SK-N-SH treated with all-trans-retinoic acid at 6 μM for 48 hours (cell line): ENCODE measurements around the gene DYSF.

ENCODE experiments used
- ATAC-seq: fragments of 200-7000 bp; cut with Tn5 transposase; 3 replicates; pipeline ENCODE4 v1.9.1; 2020; ENCODE audit warnings: mild to moderate bottlenecking, moderate library complexity
- BACH2 ChIP-seq: fragments of 250-450 bp; sonication (Bioruptor Pico); IDR thresholded peaks from 2 replicates; pipeline ENCODE4 v1.9.0; 2021; ENCODE audit warnings: mild to moderate bottlenecking, borderline replicate concordance
- CSDC2 ChIP-seq: fragments of 250-450 bp; sonication (Bioruptor Pico); IDR thresholded peaks from 2 replicates; pipeline ENCODE4 v1.5.0; 2020; ENCODE audit warnings: mild to moderate bottlenecking, moderate library complexity
- ESRRG ChIP-seq: fragments of 250-450 bp; sonication (Bioruptor Pico); IDR thresholded peaks from 2 replicates; pipeline ENCODE4 v1.6.1; 2021; ENCODE audit warnings: mild to moderate bottlenecking
- ISL1 ChIP-seq: fragments of 250-450 bp; sonication (Bioruptor Pico); IDR thresholded peaks from 2 replicates; pipeline ENCODE4 v2.1.2; 2022; ENCODE audit warnings: mild to moderate bottlenecking, moderate library complexity
- OSR1 ChIP-seq: fragments of 250-450 bp; sonication (Bioruptor Pico); IDR thresholded peaks from 2 replicates; pipeline ENCODE4 v1.8.0; 2022; ENCODE audit warnings: moderate library complexity, mild to moderate bottlenecking, inconsistent platforms
- PPARA ChIP-seq: fragments of 250-450 bp; sonication (Bioruptor Pico); IDR thresholded peaks from 2 replicates; pipeline ENCODE4 v1.5.0; 2020; ENCODE audit warnings: mild to moderate bottlenecking, borderline replicate concordance
- RARB ChIP-seq: fragments of 250-450 bp; sonication (Bioruptor Pico); IDR thresholded peaks from 2 replicates; pipeline ENCODE4 v1.8.0; 2021; ENCODE audit warnings: mild to moderate bottlenecking, moderate library complexity
- SNAI2 ChIP-seq: fragments of 250-450 bp; sonication (Bioruptor Pico); IDR thresholded peaks from 2 replicates; pipeline ENCODE4 v1.5.0; 2020; ENCODE audit warnings: mild to moderate bottlenecking, moderate library complexity
- TCF4 ChIP-seq: fragments of 250-450 bp; sonication (Bioruptor Pico); IDR thresholded peaks from 2 replicates; pipeline ENCODE4 v1.8.0; 2021; ENCODE audit warnings: mild to moderate bottlenecking, moderate library complexity, borderline replicate concordance
- TOX ChIP-seq: fragments of 250-450 bp; sonication (Bioruptor Pico); IDR thresholded peaks from 2 replicates; pipeline ENCODE4 v1.8.0; 2021; ENCODE audit warnings: mild to moderate bottlenecking, moderate library complexity, borderline replicate concordance
- ZC3H10 ChIP-seq: fragments of 250-450 bp; sonication (Bioruptor Pico); IDR thresholded peaks from 2 replicates; pipeline ENCODE4 v1.5.1; 2021; ENCODE audit warnings: mild to moderate bottlenecking, moderate library complexity
- ZFP3 ChIP-seq: fragments of 250-450 bp; sonication (Bioruptor Pico); IDR thresholded peaks from 2 replicates; pipeline ENCODE4 v1.5.0; 2020; ENCODE audit warnings: mild to moderate bottlenecking, moderate library complexity
- ZFP30 ChIP-seq: fragments of 450-650 bp; formaldehyde crosslinking; IDR thresholded peaks from 2 replicates; pipeline ENCODE4 v1.5.0; 2022; ENCODE audit warnings: mild to moderate bottlenecking, moderate library complexity
- ZNF565 ChIP-seq: fragments of 450-650 bp; formaldehyde crosslinking; conservative IDR thresholded peaks from 2 replicates; pipeline ENCODE4 v1.5.0; 2020; ENCODE audit warnings: low read depth, mild to moderate bottlenecking, moderate library complexity
- ZNF70 ChIP-seq: fragments of 450-650 bp; formaldehyde crosslinking; IDR thresholded peaks from 2 replicates; pipeline ENCODE4 v1.5.0; 2020; ENCODE audit warnings: mild to moderate bottlenecking, moderate library complexity
- ZNF8 ChIP-seq: fragments of 450-650 bp; formaldehyde crosslinking; IDR thresholded peaks from 2 replicates; pipeline ENCODE4 v1.5.0; 2020; ENCODE audit warnings: mild to moderate bottlenecking, moderate library complexity
- TF ChIP-seq, protein P1 (sequence below): fragments of 250-450 bp; sonication (Bioruptor Pico); IDR thresholded peaks from 2 replicates; pipeline ENCODE4 v1.5.0; 2020; ENCODE audit warnings: mild to moderate bottlenecking, moderate library complexity
- TF ChIP-seq, protein P2 (sequence below): fragments of 250-450 bp; sonication (Bioruptor Pico); IDR thresholded peaks from 2 replicates; pipeline ENCODE4 v1.5.1; 2020; ENCODE audit warnings: low read depth, mild to moderate bottlenecking, moderate library complexity
- TF ChIP-seq, protein P3 (sequence below): fragments of 250-450 bp; sonication (Bioruptor Pico); IDR thresholded peaks from 2 replicates; pipeline ENCODE4 v1.5.1; 2021; ENCODE audit warnings: mild to moderate bottlenecking, moderate library complexity
- TF ChIP-seq, protein P4 (sequence below): fragments of 250-450 bp; sonication (Bioruptor Pico); IDR thresholded peaks from 2 replicates; pipeline ENCODE4 v1.8.0; 2021; ENCODE audit warnings: low read depth, mild to moderate bottlenecking, moderate library complexity, borderline replicate concordance

DYSF gene

DNA sequence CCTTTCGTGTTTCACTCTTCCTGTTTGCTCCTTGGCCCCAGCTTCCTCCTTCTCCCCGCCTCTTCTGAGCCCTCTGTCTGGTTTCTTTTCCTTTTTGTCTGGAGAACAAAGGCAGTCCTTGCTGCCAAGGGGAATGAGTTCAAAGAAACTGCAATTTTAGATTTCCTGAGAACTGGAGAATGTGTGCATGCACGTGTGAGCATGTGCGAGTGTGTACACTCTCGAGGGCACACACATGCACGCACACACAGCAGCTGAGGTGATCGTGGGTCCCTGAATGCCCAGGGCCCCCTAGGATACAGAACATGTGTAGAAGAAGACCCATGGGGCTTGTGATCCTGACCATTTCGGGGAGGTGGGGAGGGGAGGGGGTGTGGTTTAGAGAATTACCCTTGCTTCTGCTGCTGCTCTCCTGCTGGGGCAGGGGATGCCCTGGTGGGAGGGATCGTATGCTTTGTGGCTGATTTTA, 151.8 kb downstream of the DYSF start:
- TF ChIP-seq PPARA (no peak), CSDC2 (CRISPR knock-in tag) (no peak), ZC3H10 (no peak), RARB (CRISPR knock-in tag) (no peak), TCF4 (CRISPR knock-in tag) (no peak), ZFP30 (no peak), BACH2 (CRISPR knock-in tag) (no peak)
- TF ChIP-seq, protein P1, sequence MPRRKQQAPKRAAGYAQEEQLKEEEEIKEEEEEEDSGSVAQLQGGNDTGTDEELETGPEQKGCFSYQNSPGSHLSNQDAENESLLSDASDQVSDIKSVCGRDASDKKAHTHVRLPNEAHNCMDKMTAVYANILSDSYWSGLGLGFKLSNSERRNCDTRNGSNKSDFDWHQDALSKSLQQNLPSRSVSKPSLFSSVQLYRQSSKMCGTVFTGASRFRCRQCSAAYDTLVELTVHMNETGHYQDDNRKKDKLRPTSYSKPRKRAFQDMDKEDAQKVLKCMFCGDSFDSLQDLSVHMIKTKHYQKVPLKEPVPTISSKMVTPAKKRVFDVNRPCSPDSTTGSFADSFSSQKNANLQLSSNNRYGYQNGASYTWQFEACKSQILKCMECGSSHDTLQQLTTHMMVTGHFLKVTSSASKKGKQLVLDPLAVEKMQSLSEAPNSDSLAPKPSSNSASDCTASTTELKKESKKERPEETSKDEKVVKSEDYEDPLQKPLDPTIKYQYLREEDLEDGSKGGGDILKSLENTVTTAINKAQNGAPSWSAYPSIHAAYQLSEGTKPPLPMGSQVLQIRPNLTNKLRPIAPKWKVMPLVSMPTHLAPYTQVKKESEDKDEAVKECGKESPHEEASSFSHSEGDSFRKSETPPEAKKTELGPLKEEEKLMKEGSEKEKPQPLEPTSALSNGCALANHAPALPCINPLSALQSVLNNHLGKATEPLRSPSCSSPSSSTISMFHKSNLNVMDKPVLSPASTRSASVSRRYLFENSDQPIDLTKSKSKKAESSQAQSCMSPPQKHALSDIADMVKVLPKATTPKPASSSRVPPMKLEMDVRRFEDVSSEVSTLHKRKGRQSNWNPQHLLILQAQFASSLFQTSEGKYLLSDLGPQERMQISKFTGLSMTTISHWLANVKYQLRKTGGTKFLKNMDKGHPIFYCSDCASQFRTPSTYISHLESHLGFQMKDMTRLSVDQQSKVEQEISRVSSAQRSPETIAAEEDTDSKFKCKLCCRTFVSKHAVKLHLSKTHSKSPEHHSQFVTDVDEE (CRISPR knock-in tag): no peak
- no peak for ATAC-seq

DNA sequence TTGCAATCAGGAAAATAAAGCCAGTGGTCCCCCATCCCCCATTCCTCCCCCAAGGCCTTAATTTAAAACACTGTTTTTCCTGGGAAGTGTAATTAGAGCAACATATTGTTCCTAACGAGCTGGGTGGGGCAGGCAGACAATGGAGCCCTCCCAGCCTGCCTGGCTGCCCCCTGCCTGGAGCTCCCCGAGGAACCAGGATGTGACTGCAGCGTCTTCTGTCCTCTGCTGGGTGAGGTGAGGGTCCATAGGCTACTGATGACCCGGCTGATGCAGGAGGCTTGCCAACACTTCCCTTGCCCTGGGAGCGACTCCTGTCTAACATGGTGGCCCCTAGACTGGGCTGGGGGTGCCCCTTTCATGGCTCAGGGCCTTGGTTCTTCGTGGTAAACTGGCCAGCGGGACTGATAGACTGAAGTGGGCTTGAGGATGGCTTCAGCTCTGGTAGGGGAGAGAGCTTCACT, 152.4 kb downstream of the DYSF start:
- TF ChIP-seq PPARA (no peak), ISL1 (CRISPR knock-in tag) (no peak), ZNF70 (CRISPR knock-in tag) (no peak)
- TF ChIP-seq, protein P1 (CRISPR knock-in tag): no peak
- TF ChIP-seq, protein P2, sequence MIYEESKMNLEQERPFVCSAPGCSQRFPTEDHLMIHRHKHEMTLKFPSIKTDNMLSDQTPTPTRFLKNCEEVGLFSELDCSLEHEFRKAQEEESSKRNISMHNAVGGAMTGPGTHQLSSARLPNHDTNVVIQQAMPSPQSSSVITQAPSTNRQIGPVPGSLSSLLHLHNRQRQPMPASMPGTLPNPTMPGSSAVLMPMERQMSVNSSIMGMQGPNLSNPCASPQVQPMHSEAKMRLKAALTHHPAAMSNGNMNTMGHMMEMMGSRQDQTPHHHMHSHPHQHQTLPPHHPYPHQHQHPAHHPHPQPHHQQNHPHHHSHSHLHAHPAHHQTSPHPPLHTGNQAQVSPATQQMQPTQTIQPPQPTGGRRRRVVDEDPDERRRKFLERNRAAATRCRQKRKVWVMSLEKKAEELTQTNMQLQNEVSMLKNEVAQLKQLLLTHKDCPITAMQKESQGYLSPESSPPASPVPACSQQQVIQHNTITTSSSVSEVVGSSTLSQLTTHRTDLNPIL (CRISPR knock-in tag): no peak
- TF ChIP-seq, protein P3, sequence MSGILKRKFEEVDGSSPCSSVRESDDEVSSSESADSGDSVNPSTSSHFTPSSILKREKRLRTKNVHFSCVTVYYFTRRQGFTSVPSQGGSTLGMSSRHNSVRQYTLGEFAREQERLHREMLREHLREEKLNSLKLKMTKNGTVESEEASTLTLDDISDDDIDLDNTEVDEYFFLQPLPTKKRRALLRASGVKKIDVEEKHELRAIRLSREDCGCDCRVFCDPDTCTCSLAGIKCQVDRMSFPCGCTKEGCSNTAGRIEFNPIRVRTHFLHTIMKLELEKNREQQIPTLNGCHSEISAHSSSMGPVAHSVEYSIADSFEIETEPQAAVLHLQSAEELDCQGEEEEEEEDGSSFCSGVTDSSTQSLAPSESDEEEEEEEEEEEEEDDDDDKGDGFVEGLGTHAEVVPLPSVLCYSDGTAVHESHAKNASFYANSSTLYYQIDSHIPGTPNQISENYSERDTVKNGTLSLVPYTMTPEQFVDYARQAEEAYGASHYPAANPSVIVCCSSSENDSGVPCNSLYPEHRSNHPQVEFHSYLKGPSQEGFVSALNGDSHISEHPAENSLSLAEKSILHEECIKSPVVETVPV (CRISPR knock-in tag): no peak
- ATAC-seq: no peak

DNA sequence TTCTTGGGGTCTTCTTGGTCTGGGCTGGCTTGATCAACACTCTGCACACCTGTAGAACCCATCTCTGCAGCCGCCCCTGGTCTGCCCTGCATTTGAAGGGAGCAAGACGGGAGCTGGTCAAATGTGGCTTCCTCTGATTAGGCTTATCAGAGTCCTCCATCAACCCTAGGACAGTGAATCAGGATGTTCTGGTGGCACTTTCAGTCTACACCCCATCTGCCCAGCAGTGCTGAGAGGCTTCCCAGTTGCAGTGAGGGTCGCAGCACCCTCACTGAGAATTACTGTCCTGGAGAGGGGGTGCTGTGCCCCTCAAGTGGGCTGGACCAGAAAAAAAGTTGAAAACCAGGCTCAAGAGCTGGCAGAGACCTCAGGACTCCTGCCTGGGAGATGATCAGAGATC, 152.9 kb downstream of the DYSF start:
- TF ChIP-seq TOX: no peak
- TF ChIP-seq ISL1 (CRISPR knock-in tag): no peak
- no peak for TF ChIP-seq SNAI2 (CRISPR knock-in tag)
- no peak for TF ChIP-seq ESRRG (CRISPR knock-in tag)
- no peak for TF ChIP-seq ZFP30
- TF ChIP-seq BACH2 (CRISPR knock-in tag): no peak
- no peak for TF ChIP-seq TCF4 (CRISPR knock-in tag)
- TF ChIP-seq, protein P3 (CRISPR knock-in tag): no peak
- no peak for TF ChIP-seq ZNF565 (CRISPR knock-in tag)
- TF ChIP-seq OSR1: no peak
- no peak for TF ChIP-seq RARB (CRISPR knock-in tag)
- TF ChIP-seq, protein P1 (CRISPR knock-in tag): no peak
- TF ChIP-seq ZNF8 (CRISPR knock-in tag): no peak
- TF ChIP-seq ZFP3 (CRISPR knock-in tag): no peak
- TF ChIP-seq ZC3H10: no peak
- TF ChIP-seq ZNF70 (CRISPR knock-in tag): no peak
- TF ChIP-seq, protein P4, sequence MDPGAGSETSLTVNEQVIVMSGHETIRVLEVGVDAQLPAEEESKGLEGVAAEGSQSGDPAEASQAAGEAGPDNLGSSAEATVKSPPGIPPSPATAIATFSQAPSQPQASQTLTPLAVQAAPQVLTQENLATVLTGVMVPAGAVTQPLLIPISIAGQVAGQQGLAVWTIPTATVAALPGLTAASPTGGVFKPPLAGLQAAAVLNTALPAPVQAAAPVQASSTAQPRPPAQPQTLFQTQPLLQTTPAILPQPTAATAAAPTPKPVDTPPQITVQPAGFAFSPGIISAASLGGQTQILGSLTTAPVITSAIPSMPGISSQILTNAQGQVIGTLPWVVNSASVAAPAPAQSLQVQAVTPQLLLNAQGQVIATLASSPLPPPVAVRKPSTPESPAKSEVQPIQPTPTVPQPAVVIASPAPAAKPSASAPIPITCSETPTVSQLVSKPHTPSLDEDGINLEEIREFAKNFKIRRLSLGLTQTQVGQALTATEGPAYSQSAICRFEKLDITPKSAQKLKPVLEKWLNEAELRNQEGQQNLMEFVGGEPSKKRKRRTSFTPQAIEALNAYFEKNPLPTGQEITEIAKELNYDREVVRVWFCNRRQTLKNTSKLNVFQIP: no peak
- no peak for ATAC-seq
